GM21390 (cell line): ENCODE results near the gene GABBR2.
"Not testable (repeated sequence)": the region's sequence is repeated elsewhere in the genome, so short reads cannot be mapped to it uniquely, and the experiment has no call there.

Experiments used
- ATAC-seq: cut with Tn5 transposase; IDR thresholded peaks from one replicate; pipeline ENCODE4 v1.9.1; 2021; ENCODE audit not compliant: unreplicated experiment

The GABBR2 gene

GRCh38 chr9:98488571-98489312 is 220.0 kb downstream of the GABBR2 start:
- ATAC-seq: no peak

GRCh38 chr9:98485706-98486105 is 223.0 kb downstream of the GABBR2 start:
- ATAC-seq: no peak

GRCh38 chr9:98484162-98484561 is 224.6 kb downstream of the GABBR2 start:
- no peak for ATAC-seq

GRCh38 chr9:98482226-98482625 is 226.5 kb downstream of the GABBR2 start:
- no peak for ATAC-seq

- ATAC-seq: no peak
These were observed 227.1 kb downstream of the GABBR2 start for GRCh38 chr9:98481676-98482075.

- no peak for ATAC-seq
These were observed 228.5 kb downstream of the GABBR2 start for GRCh38 chr9:98479967-98480847.

- no peak for ATAC-seq
These were observed 229.3 kb downstream of the GABBR2 start for GRCh38 chr9:98479449-98479848.

- no peak for ATAC-seq
These were observed 230.9 kb downstream of the GABBR2 start for GRCh38 chr9:98477884-98478283.

- ATAC-seq: no peak
These were observed 236.5 kb downstream of the GABBR2 start for GRCh38 chr9:98472216-98472615.

GRCh38 chr9:98471185-98471584 is 237.6 kb downstream of the GABBR2 start:
- no peak for ATAC-seq

GRCh38 chr9:98468567-98469239 is 240.0 kb downstream of the GABBR2 start:
- no peak for ATAC-seq

GRCh38 chr9:98465799-98466198 is 242.9 kb downstream of the GABBR2 start:
- no peak for ATAC-seq

GRCh38 chr9:98464156-98464690 is 244.5 kb downstream of the GABBR2 start:
- ATAC-seq: not testable (repeated sequence)

- no peak for ATAC-seq
These were observed 246.4 kb downstream of the GABBR2 start for GRCh38 chr9:98462310-98462709.

GRCh38 chr9:98460704-98461103 is 248.0 kb downstream of the GABBR2 start:
- no peak for ATAC-seq

- ATAC-seq: no peak
These were observed 250.9 kb downstream of the GABBR2 start for GRCh38 chr9:98457726-98458370.

- no peak for ATAC-seq
These were observed 252.6 kb downstream of the GABBR2 start for GRCh38 chr9:98456156-98456613.

- ATAC-seq: no peak
These were observed 253.2 kb downstream of the GABBR2 start for GRCh38 chr9:98455256-98456155.

- no peak for ATAC-seq
These were observed 255.0 kb downstream of the GABBR2 start for GRCh38 chr9:98453589-98454311.
